Measurements from ENCODE around the gene THEMIS. TPM values are rescaled to one million over a fixed set of nuclear protein-coding genes. Genes with fewer than 3 reads are reported as not detected.

The THEMIS gene
- total RNA-seq, 4 donors from 2014 or later = 3.8 to 9.1 (median 6.0) TPM

DNA sequence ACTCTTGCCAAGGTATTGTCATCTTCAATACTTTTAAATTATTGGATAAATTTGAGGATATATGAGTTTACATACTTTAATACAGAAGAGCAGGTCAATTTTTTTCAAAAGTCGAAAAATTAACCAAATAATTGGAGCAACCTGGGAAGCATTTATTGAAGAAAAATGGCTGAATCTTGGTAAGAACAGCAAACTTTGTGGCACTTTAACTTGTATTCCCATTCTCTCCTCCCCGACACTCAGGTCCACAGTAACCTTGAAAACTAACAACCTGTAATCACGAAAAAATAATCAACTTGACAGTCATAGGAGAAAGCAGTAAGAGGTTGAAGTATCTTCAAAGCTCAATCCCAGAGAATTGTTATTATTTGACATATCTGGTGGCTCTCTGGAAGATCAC is 55.6 kb downstream of the THEMIS start:
- Histone ChIP-seq H3K27ac (no peak overlapping the region), H3K4me1 (no peaks in the 10 kb centered on the region), H3K4me3 (no peak overlapping the region), H3K27me3 (no peaks in the 10 kb centered on the region), H3K9me3 (no peaks in the 10 kb centered on the region), H3K36me3 (no peaks in the 10 kb centered on the region)
- DNase-seq = no peak
- TF ChIP-seq POLR2A (IDR thresholded peaks at IDR 0.05) = no peak
- TF ChIP-seq, protein P1, sequence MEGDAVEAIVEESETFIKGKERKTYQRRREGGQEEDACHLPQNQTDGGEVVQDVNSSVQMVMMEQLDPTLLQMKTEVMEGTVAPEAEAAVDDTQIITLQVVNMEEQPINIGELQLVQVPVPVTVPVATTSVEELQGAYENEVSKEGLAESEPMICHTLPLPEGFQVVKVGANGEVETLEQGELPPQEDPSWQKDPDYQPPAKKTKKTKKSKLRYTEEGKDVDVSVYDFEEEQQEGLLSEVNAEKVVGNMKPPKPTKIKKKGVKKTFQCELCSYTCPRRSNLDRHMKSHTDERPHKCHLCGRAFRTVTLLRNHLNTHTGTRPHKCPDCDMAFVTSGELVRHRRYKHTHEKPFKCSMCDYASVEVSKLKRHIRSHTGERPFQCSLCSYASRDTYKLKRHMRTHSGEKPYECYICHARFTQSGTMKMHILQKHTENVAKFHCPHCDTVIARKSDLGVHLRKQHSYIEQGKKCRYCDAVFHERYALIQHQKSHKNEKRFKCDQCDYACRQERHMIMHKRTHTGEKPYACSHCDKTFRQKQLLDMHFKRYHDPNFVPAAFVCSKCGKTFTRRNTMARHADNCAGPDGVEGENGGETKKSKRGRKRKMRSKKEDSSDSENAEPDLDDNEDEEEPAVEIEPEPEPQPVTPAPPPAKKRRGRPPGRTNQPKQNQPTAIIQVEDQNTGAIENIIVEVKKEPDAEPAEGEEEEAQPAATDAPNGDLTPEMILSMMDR (IDR thresholded peaks at IDR 0.05) = no peak

DNA sequence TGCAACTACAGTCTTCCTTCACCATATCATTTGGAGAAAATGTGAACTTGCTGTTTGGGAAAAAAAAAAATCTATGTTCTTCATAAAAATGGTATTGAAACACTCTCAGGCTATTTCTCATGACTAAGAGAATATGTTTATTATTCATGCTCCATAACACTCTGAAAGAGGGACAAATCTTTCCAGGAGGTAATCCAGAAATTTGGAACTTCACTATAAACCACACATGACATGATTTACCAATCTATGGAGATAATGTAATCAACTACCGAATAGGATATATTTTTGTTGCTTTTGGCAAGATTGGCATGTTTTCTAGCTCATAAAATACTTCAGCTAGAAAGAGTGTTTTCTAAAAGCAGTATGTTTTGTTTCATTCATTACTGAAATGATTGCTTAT is 56.3 kb downstream of the THEMIS start:
- DNase-seq = no peak
- Histone ChIP-seq H3K27me3 (no peaks in the 10 kb centered on the region), H3K4me3 (no peak overlapping the region), H3K4me1 (no peaks in the 10 kb centered on the region), H3K36me3 (no peaks in the 10 kb centered on the region), H3K27ac (no peak overlapping the region), H3K9me3 (no peaks in the 10 kb centered on the region)
- TF ChIP-seq, protein P1 (IDR thresholded peaks at IDR 0.05) = no peak
- TF ChIP-seq POLR2A (IDR thresholded peaks at IDR 0.05) = no peak

DNA sequence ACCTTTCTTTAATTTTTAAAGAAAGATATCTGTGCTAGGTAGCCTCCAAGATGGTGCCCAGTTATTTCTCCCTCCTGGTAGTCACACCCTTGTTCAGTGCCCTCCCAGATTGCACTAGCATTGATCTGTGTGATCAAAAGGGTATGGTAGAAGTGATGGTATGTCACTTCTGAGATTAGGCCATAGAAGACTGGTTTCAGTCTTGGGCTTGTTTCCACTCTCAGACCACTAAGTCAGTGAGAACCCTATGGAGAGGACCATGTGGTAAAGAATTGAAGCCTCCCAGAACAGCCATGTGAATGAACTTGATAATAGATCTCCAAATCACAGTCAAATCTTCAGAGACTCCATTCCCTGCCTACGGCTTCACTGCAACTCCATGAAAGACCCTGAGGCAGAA is 57.3 kb downstream of the THEMIS start:
- Histone ChIP-seq H3K27ac (no peak overlapping the region), H3K9me3 (no peaks in the 10 kb centered on the region), H3K4me3 (no peak overlapping the region), H3K36me3 (no peaks in the 10 kb centered on the region), H3K27me3 (no peaks in the 10 kb centered on the region), H3K4me1 (no peaks in the 10 kb centered on the region)
- no peak for DNase-seq
- TF ChIP-seq, protein P1 (IDR thresholded peaks at IDR 0.05) = no peak
- no peak for TF ChIP-seq POLR2A (IDR thresholded peaks at IDR 0.05)

DNA sequence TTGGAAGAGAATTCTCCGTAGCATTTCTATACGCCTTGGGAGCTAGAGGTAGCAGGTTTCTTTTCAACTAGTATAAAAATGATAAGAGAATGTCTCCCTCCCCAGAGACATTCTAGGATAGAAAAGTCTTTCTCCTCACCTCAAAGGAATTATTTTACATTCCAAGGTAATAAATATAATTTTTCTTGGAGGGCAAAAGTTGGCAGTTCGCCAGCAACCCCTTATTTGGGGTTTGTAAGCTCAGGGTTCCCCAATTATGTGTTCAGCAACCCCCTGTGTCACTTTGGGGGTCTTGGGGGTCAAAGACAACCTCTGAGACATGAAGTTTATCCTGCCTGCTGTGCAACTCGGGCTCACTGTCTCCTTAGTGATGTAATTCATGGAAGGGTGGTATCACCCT is 58.3 kb downstream of the THEMIS start:
- H3K27me3 ChIP-seq = no peaks in the 10 kb centered on the region
- no peak overlapping the region for H3K27ac ChIP-seq
- H3K36me3 ChIP-seq = no peaks in the 10 kb centered on the region
- H3K4me3 ChIP-seq = no peak overlapping the region
- H3K9me3 ChIP-seq = no peaks in the 10 kb centered on the region
- no peaks in the 10 kb centered on the region for H3K4me1 ChIP-seq
- no peak for TF ChIP-seq POLR2A (IDR thresholded peaks at IDR 0.05)
- TF ChIP-seq, protein P1 (IDR thresholded peaks at IDR 0.05) = no peak
- no peak for DNase-seq

DNA sequence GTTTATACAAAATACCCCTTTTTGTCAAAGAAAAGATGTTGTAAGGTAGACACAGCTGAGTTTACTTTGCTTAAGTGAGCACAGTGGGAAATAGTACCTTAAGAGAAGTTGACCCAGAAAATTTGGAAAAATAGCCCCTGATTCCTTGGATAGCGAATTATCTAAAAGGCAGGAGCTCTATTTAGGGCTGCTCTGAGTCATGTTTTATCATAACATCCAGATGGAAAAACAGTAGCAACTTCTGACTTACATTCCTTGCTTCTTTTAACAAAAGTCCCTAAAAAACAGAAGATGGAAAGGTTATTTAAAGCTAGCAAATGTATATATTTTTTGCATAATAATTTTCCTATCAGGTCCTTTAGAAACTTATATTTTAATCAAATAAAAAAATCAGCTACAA is 59.0 kb downstream of the THEMIS start:
- H3K27me3 ChIP-seq = no peaks in the 10 kb centered on the region

More for the DNA sequence above, 59.0 kb downstream of the THEMIS start:
- DNase-seq = no peak
- H3K4me3 ChIP-seq = no peak overlapping the region
- TF ChIP-seq, protein P1 (IDR thresholded peaks at IDR 0.05) = no peak
- no peak for TF ChIP-seq POLR2A (IDR thresholded peaks at IDR 0.05)
- no peak overlapping the region for H3K27ac ChIP-seq
- H3K4me1 ChIP-seq = no peaks in the 10 kb centered on the region
- H3K36me3 ChIP-seq = no peaks in the 10 kb centered on the region
- H3K9me3 ChIP-seq = no peaks in the 10 kb centered on the region

Measured in Peyer's patch (tissue), 4 donors.